ENCODE data around the gene LRP4.

DNA sequence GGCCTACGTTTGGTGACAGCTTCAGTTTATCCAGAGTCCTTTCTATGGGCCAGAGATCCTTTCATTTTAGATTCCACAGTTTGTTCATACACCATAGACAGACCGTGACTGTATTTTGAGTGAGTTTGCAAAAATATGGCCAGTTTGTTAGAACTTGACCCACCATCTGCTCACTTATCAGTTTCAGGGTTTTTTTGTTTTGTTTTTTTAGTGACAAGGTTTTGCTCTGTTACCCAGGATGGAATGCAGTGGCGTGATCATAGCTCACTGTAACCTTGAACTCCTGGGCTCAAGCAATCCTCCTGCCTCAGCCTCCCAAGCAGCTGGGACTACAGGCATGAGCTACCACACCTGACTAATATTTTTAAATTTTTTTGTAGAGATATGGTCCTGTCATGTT, 63.2 kb downstream of the LRP4 start:
- TF ChIP-seq, protein P1, sequence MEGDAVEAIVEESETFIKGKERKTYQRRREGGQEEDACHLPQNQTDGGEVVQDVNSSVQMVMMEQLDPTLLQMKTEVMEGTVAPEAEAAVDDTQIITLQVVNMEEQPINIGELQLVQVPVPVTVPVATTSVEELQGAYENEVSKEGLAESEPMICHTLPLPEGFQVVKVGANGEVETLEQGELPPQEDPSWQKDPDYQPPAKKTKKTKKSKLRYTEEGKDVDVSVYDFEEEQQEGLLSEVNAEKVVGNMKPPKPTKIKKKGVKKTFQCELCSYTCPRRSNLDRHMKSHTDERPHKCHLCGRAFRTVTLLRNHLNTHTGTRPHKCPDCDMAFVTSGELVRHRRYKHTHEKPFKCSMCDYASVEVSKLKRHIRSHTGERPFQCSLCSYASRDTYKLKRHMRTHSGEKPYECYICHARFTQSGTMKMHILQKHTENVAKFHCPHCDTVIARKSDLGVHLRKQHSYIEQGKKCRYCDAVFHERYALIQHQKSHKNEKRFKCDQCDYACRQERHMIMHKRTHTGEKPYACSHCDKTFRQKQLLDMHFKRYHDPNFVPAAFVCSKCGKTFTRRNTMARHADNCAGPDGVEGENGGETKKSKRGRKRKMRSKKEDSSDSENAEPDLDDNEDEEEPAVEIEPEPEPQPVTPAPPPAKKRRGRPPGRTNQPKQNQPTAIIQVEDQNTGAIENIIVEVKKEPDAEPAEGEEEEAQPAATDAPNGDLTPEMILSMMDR (optimal IDR thresholded peaks at IDR 0.05 in 1 of 3, IDR thresholded peaks at IDR 0.05 in 1 of 3, conservative IDR thresholded peaks at IDR 0.05 in 1 of 3; ENCODE audit: extremely low read depth in 1 of 3, insufficient read depth in 2 of 3, low read length in 3 of 3), result no peak
- TF ChIP-seq EZH2 (IDR thresholded peaks at IDR 0.05; ENCODE audit: low read length), result no peak

All from keratinocyte (primary cell).